Measurements from ENCODE around the gene SHC1.
A peak's percentile ranks its signal among the peaks of the same experiment; 100 is the strongest.
"Not testable (repeated sequence)": the region's sequence is repeated elsewhere in the genome, so short reads cannot be mapped to it uniquely, and the experiment has no call there.

SHC1 gene

DNA sequence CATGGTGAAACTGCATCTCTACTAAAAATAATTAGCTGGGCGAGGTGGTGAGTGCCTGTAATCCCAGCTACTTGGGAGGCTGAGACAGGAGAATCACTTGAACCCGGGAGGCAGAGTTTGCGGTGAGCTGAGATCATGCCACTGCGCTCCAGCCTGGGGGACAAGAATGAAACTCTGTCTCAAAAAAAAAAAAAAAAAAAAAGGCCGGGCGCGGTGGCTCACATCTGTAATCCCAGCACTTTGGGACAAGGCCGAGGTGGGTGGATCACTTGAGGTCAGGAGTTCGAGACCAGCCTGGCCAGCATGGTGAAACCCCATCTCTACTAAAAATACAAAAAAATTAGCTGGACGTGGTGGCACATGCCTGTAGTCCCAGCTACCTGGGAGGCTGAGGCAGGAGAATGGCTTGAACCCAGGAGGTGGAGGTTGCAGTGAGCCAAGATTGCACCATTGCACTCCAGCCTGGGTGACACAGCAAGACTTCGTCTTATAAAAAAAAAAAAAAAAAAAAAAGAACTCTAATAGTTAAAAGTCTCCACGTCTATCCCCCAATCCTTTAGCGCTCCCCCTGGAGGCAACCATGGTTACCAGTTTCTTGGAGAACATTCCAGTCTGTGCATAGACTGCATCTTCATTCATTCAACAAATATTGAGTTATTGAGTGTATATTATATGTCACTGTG, 24.9 kb upstream of the SHC1 start:
- DNase-seq (ENCODE audit: low spot score), result peak; percentile 84

DNA sequence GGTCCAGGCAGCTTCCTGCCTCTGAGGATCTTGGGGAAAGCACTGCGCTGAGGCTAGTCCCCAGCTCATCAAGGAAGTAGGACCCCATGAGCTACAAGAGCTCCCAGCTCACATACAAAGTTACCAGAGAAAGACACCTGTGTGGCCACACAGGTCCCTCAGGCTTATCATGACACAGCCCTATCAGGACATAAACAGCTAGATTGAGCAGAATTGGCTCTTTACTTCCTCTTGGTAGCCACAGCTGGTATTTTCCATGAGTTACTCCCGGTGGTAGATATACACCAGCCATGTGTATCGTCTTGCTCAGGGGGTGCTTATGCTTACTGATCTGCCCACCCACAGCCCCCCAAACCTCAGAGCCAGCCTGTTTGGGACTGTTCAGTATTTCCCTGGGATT, 24.0 kb upstream of the SHC1 start:
- DNase-seq (ENCODE audit: low spot score), result no peak

DNA sequence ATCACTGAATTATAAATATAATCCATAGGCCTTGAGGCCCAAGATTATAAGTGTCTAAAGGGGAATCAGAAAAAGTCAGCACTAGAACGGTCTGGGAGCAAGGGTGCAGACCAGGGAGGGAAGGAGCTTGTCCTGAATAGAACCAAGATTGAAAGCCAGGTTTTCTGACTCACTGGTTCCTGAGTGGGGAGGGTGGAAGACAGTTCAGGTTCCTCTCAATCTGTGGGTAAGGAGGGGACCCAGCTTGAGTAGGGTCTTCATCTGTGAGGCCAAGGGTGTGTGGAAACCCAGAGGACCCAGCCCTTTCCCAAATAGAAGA, 23.7 kb upstream of the SHC1 start:
- DNase-seq (ENCODE audit: low spot score), result no peak

DNA sequence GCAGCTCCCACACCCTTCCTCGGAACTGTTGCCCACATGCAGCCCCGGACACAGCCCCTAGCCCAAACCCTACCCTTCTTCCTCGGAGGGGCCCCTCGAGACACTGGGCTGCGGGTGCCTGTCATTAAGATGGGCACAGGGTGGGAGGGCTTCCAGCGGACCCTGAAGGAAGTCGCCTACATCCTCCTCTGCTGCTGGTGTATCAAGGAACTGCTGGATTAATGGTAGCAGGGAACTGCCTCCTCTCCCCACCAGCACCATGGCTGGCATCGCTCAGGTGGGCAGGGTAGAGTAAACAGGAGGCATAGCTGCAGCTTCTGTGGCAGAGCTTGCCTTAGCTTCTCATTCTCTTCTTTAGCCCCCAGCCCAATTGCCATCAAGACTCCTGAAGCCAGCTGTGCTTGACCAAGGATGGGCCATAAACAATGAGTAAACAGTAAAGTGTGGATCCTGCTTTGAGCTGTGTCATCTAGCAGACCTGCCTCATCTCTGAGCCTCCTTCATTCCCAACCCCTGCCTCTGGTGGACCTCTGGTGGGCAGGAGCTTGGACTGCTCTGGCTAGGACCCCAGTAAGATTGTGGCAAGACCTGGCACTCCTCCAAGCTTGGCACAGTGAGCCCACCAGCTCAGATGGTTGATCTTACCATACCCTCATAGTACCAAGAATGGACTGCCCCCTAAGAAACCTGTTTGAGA, 23.2 kb upstream of the SHC1 start, which contains the start of gene LENEP:
Gene LENEP, plus strand, starts transcription at position 15 of the 697 bp plus-strand sequence. Its CDS starts 22 bp downstream, at position 37.
- no peak for DNase-seq (ENCODE audit: low spot score)

DNA sequence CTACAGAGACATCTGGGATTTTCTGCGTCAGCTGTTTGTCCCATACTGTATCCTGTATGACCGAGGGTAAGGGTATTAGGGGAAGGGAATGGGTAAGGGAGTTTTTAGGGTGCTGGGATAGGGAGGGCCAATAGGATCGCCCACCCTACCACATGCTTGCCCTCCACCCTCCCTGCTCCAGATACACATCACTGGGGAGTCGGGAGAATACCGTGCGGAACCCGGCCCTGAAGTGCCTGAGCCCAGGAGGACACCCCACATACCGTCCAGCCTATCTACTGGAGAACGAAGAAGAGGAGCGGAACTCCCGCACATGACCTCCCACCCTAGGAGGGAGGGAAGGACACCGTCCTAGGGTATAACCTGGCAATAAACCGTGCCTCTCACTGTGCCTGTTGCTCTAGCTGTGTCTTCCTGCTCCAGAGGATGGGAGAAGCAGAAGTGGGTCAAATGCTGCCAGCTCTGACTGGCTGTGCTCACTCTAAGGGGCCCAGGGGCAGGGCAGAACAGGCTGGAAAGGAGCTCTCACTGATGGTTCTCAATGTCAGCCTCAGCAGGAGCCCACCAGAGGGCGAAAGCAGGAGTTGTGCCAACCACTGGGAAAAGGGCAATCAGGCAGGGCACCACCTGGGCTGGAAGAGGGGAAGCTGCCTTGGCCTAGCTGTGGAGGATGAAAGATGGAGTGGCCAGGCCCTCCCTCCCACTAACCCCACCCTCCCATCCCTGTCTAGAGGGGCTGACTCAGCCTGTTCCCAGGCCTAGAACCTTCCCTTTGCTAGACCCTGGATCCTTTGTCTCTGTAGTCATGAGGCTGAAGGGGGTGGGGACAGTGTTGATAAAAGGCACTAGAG, 22.4 kb upstream of the SHC1 start:
- no peak for DNase-seq (ENCODE audit: low spot score)

DNA sequence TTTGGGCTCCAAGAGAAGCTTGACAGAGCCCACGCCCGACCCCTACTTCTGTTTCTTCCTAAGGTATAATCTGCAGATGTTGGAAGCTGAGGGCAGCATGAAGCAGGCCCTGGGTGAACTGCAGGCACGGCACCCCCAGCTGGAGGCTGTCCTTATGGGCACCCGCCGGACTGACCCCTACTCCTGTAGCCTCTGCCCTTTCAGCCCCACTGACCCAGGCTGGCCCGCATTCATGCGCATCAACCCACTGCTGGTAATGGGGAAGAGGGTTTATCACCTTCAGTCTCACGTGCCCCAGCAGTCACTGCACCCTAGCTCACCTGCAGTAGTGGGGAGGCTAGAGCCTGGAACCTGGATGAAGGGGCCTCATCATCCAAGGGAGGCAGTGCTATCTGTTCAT, 19.7 kb upstream of the SHC1 start:
- DNase-seq (ENCODE audit: low spot score), result no peak

DNA sequence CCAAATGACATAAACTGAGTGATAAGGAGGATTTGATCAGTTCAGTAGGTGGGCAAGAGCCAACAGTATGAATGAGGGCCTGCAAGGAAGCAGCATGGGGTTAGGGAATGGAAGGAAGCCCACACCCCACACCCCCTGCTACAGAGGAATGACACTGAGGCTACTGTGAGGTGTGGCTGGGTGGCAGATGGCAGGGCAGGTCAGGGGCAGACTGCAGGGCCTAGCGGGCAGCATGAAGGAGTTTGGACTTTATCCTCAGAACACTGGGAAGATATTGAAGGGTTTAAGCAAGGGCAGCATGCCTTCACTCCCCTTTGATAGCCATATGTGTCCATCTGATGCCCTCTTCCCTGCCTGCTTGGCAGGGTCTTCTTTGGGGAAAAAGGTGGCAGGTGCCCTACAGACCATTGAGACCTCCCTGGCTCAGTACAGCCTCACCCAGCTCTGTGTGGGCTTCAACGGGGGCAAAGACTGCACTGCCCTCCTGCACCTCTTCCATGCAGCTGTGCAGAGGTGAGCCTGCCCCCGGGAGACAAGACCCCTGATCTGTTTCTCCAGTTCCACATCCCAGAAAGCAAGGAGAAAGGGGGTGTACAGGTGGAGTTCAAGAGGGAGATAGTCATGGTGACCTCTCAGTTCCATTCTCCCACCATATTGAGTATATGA, 18.8 kb upstream of the SHC1 start:
- DNase-seq (ENCODE audit: low spot score), result no peak

DNA sequence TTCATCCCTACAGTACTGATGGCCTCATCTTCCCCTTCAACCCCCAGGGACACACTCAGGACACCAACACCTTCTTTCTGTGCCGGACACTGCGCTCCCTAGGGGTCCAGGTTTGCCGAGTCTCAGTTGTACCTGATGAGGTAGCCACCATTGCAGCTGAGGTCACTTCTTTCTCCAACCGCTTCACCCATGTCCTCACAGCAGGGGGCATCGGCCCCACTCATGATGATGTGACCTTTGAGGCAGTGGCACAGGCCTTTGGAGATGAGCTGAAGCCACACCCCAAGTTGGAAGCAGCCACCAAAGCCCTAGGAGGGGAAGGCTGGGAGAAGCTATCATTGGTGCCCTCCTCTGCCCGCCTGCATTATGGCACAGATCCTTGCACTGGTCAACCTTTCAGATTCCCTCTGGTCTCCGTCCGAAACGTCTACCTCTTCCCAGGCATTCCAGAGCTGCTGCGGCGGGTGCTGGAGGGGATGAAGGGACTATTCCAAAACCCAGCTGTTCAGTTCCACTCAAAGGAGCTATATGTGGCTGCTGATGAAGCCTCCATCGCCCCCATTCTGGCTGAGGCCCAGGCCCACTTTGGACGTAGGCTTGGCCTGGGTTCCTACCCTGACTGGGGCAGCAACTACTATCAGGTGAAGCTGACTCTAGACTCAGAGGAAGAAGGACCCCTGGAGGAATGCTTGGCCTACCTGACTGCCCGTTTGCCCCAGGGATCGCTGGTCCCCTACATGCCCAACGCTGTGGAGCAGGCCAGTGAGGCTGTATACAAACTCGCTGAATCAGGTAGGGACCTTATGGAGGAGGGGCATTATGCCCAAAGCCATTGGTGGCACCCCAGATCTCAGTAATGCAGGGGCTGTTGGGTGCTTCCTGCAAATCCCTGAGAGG, 17.8 kb upstream of the SHC1 start:
- DNase-seq (ENCODE audit: low spot score), result no peak

DNA sequence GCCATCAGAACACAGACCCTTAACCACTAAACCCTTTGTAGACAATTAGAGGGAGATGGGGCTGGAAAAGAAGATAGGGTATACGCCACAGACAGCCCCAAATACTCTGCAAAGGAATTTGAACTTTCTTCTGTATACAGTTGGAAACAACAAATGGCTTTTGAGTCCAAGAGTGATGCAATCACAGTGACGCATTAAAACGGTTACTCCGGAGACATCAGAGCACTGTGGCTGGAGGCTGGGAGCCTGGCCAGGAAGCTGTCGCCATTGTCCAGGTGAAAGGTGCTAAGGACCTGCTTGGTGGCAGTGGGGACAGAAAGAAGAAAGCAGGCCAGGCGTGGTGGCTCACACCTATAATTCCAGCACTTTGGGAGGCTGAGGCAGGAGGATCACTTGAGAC, 16.8 kb upstream of the SHC1 start:
- DNase-seq (ENCODE audit: low spot score), result no peak

DNA sequence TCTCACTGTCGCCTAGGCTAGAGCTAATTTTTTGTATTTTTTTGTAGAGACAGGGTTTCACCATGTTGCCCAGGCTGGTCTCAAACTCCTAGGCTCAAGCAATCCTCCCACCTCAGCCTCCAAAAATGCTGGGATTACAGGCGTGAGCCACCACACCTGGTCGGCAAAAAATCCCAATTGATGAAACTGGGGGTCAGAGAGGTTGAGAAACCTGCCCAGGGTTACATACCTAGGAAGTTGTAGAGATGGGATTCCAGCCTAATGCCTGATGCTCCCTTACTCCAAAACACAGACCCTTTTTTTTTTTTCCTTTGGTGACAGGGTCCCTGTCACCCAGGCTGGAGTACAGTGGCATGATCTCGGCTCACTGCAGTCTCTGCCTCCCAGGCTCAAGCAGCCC, 16.2 kb upstream of the SHC1 start:
- not testable (repeated sequence) for DNase-seq (ENCODE audit: low spot score)

DNA sequence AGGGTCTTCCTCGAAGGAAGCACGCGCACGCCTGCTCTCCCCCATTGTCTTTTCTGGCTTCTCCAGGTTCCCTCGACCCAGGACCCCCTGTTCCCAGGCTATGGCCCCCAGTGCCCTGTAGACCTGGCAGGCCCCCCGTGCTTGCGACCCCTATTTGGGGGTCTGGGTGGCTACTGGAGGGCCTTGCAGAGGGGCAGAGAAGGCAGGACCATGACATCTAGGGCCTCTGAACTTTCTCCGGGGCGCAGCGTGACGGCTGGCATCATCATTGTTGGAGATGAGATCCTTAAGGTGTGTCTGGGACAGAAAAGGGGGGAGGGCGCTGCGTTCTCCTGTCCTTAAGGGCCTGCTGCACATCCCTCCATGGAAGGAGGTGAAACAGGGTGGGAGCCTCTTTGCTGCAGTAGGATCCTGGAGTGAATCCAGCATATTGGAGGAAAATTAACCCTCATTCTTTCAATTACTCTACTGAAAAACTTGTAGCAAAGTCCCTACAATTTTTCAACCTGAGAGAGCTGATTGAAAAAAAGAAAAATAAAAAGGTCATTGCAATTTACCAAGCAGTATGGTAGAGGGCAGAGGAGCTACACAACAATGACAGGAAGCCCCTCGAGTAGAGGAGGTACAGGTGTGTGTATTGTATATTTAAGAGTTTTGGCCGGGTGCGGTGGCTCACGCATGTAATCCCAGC, 13.4 kb upstream of the SHC1 start:
- no peak for DNase-seq (ENCODE audit: low spot score)

DNA sequence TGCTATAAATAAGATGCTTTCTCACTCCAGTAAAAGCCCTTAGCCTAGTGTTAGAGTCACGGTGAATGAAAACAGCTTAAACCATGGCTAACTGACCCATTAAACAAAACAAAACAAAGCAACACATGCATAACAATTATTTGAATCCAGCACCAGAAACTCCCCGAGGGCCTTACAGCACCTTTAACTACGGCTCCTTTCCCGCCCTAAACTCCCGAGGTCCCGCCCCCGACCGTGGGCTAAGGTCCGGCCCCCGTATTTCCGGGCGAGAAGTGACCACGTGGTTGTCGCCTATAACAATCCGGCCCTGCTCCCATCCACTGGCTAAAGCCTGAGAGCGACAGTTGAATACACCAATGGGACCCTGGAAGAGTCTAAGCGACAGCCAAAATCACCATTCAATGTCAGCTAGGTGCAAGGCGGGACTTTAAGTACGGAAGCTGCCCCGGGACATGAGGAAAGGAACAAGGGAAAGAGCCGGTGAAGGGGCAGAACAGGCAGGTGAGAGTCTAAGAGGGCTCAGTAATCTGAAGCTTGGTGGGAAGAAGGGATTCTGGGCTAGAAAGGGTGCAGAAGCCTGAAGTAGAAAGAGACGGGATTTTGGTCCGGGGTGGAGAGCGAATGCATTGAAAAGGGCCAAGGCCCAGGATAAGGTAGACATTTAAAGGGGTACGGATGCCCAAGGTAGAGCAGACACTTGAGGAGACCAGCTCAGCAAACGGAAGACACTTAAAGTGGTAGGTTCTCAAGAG, 12.5 kb upstream of the SHC1 start, which contains the start of gene FLAD1:
Gene FLAD1, plus strand, starts transcription at position 448 of the 752 bp plus-strand sequence. CDS start 351 bp downstream, outside the sequence.
- peak; percentile 97 for DNase-seq (ENCODE audit: low spot score)

DNA sequence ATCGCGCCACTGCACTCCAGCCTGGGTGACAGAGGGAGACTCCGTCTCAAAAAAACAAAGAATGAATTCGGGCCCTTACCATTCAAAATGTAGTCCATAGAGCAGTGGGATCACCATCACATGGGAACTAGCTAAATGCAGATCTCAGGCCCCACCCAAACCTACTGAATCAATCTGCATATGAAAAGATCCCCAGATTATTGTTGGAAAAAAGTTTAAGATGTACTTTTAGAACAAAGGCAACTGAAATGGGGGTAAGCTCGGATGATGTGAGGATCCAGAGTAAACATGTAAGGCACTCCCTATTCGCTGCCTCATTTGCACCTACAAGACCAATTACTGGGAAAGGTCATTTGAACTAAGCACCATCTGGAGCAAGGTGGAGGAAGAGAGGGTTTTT, 11.8 kb upstream of the SHC1 start:
- no peak for DNase-seq (ENCODE audit: low spot score)

DNA sequence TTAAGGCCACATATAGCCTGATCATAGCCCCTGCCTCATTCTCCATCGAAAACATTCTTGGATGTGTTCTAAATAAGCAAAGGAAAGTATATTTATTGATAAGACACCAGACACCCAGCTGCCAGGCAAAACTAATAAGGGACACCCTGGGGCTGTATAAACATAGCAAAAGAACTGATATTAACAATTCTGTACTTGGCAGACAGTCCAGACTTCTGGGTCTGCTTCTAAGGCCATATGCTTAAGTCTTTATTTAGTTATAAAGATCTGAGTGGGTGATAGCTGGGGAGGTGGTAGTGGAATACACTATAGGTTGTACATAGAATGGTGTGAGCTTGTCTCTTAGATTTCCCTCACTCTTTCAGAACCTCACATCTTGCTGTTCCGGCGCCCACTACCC, 7.8 kb upstream of the SHC1 start:
- DNase-seq (ENCODE audit: low spot score), result no peak

DNA sequence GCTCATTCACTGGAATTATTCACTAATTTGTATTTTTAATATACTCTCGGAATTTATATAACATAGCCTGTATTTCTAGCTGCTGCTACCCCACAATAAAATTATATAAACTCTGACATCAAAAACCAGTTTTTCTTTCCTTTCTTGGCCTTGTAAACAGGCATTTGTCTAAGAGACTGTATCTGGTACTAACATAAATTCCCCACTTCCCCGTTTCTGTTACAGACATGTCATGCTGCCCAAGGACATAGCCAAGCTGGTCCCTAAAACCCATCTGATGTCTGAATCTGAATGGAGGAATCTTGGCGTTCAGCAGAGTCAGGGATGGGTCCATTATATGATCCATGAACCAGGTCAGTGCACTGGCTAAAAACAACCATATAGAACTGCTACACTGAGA, 7.2 kb upstream of the SHC1 start:
- DNase-seq (ENCODE audit: low spot score), result not testable (repeated sequence)

DNA sequence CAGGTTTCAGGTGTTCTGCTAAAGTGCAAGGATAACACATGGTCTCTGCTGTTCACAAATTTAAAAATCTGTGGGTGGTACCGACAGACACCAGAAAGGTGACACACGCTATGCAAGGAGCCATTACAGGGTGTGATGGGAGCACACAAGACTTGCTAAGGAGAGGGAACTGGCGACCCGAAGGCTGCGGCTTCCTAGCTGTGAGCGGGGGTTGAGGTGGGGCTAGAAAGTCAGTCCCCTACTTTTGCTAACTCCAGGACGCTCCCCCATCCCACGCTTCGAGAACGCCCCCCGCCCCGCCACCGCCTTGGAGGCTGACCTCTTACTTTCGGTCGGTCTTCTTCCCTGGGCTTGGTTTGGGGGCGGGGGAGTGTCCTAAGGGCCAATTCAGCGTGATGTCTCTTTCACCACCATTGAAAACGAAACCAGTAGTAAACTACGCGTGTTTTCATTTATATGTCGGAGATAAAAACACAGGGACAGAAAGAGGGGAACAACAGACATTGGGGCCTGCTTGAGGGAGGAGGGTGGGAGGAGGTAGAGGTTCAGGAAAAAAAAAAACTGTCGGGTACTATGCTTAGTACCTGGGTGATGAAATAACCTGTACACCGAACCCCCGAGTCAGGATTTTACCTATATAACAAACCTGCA, 5.0 kb upstream of the SHC1 start:
- no peak for DNase-seq (ENCODE audit: low spot score)

DNA sequence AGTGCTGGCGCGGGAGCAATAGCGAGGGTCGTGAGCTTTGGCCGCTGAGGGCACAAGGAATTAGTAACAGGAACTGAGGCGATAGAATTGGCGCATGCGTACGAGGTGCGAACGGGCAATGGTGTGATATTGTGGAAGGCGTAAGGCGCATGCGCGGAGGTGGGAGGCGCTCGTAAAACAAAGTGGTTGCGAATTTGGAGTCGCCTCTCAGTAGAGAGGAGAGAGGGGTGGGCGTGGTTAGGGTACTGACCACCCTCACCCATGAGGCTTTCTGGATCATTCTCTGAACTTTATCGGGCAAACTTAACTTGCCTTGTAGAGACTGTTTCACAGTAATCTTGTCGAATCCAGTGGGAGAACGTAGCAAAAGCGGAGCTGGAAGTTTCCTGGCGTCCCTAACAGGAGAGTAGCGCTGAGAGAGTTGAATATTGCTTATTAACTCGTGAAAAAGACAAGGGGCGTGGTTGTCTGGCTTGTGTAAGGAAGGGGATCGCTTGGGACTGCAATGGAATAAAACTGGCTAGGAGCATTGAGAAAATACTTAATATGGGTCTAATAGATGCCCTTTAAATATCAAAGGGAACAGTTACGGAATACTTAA, 4.4 kb upstream of the SHC1 start:
- peak; percentile 91 for DNase-seq (ENCODE audit: low spot score)

DNA sequence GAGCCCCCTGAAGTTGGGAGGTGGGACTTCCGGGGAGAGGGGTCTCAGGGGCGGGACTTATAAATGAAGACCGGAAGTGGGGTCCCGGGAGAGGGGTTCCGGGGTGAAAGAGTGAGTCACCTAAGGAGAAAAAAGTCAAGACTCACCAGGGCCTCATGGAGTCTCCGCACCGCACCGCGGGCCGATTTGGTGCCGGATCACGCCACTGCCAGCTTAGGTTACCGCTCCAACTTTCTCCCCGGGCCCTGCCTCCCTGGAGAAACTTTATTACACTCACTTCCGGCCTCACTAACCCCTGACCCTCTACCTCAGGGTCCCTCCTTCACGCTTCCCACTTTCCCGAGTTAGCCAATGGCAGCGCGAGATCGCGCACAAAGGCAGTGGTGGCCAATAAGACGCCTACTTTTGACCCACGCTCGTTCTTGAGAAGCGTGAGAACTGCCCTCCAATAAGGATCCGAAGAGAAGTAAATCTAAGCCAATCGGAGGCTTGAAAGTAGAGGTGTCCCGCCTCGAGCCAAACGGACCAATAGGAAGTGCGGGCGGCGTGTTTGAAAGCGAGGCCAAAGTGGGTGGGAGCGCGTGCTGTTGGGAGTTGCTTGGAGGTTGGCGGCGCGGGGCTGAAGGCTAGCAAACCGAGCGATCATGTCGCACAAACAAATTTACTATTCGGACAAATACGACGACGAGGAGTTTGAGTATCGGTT, 3.7 kb upstream of the SHC1 start, which contains the start of gene CKS1B:
Gene CKS1B, plus strand, starts transcription at position 580 of the 706 bp plus-strand sequence. Its CDS starts 65 bp downstream, at position 645.
- peak; percentile 95 for DNase-seq (ENCODE audit: low spot score)
